Renal pelvis (tissue), 4 donors: ENCODE measurements around the gene TRAM2. TPM values are rescaled to one million over a fixed set of nuclear protein-coding genes. Genes with fewer than 3 reads are reported as not detected.

Experiments
- DNase-seq: peaks from one replicate; pipeline ENCODE4 v3.0.0-alpha.2; 2013
- polyA plus RNA-seq, 3 donors: library from polyadenylated mRNA; unstranded; fragments of 120-200 nt; gene quantifications; one replicate each; pipeline ENCODE4 v1.2.1, GENCODE V29; 2013; ENCODE audit not compliant: insufficient read length in 3 of 3

The TRAM2 gene
- polyA plus RNA-seq, 3 donors = 45.3 to 57.1 (median 50.9) TPM

DNA sequence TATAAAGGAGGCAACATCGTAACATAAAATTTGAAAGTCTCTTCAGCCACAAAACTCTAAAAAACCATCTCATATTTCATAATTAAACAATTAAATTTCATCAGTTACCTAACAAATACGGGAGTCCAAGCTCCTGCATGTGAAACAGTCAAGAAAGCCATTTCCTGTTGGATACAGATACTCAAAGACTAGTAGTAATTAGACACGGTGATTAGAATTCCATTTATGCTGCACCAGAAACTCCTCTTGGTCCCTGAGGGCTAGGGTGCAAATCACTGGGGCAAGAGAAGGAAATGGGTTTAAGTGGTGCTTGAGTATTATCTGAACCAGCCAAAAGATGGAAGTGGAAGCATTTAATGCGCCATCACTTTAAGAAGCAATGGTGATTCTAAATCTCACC, 27.4 kb downstream of the TRAM2 start:
- no peak for DNase-seq

DNA sequence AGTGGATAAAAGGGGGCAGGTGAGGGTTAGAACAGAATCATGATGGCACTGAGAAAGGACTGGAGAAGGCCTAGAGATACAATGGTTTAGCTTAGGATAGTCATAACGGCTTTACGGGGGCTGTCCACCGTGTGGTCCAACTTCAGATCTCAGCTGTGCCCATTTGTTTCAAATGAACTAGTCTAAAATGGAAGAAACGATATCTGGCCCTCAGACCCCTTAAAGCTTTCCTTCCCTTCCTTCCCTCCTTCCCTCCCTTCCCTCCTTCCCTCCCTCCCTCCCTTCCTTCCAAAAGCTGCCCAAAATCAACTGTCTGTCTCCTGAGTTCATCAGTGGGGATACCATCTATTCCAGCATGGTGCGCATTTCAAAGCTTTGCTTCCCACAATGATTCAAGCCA, 27.9 kb downstream of the TRAM2 start:
- DNase-seq = no peak

- no peak for DNase-seq
Measured at GRCh38 chr6:52548353-52548713, 28.5 kb downstream of the TRAM2 start.

- DNase-seq = no peak
Measured at GRCh38 chr6:52547647-52548352, 29.1 kb downstream of the TRAM2 start.

- no peak for DNase-seq
Measured at GRCh38 chr6:52546678-52547077, 30.2 kb downstream of the TRAM2 start.

DNA sequence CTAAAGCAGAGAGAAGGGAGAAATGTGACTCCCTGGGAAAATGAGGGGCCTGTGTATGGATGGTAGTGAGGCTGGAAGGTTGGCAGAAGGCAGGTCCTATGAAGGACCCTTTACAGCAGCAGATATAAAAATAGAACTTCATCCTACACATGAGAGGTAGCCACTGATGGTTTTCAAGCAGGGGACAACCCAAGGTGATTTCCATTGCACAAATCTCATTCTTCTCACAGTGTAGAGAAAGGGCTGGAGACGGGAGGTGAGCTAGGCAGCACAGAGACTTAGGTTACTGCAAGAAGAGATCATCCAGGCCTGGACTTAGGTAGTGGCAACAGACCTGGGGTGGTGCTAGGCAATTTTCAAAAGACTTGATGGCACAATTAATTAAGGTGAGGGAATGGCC, 30.7 kb downstream of the TRAM2 start:
- DNase-seq = no peak

DNA sequence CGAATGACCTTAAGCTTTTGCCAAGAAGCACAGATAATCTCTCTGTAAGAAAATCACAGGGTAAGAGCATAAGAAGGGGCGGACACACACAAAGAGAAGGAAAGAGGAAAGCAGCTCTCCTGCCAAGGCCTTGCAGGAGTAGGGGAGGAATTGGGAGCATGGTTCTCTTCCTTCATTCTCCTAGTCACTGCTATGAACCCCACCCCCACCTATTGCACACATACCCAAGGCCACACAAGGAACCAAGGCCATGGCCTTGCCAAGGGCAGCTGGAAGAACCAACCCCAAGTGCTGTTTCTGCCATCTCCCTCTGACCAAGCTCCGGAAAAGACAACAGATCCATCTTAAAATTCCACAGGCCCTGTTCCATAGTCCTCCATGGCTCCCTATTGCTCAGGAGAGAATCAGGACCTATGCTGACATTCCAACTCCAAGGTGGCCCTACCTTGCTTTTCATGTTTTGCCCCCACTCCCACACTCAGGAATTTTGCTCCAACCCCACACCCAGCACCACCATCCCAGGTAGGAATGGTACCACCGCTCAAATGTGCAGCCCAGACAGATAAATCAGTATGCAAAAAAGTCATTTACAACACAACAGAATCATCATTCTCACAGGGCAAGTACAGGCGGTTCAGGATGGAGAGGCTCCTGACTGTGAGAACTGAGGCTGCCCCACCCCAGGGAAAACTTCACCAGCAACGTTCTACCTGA, 31.3 kb downstream of the TRAM2 start:
- no peak for DNase-seq

GRCh38 chr6:52544602-52545405, 32.1 kb downstream of the TRAM2 start:
- no peak for DNase-seq

DNA sequence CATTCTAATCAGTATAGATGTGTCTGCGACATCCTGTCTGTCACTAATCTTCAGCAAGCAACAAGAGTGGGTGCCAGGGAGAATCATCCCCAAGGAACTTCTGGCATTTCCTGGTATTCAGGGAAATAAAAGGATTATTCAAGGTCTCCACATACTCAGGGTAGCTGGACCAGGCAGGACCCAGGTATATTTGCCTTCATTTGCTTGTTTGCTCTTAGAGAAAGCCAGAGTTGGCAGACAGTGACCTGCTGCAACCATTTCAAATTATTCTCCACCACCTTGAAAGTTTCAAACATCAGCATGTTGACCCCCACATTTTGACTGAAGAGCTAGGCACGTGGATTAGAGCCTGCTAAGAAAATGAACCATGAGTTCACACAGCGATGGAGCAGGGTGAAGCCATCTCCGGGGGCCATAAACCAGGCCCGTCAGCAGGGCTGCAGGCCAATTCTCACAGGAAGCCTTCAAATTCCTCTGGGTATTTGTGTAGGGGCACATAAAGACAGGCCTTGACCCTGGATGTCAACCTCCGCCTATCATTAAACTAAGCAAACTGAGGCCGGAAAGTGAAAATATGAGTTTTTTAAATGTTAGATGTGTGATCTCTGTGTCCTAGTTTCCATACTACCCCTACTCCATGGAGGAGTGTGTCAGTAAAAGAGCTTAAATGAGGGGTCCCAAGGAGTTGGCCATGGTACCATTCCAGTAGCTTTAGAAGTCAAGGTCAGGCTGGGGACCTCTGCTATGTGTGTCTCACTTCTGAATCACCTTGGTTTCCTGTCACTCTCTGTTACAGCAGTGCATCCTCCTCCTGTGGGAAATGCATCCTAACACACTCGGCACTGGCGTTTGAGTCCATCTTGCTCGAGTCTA, 32.9 kb downstream of the TRAM2 start:
- no peak for DNase-seq

- no peak for DNase-seq
Measured at GRCh38 chr6:52543262-52543661, 33.6 kb downstream of the TRAM2 start.

DNA sequence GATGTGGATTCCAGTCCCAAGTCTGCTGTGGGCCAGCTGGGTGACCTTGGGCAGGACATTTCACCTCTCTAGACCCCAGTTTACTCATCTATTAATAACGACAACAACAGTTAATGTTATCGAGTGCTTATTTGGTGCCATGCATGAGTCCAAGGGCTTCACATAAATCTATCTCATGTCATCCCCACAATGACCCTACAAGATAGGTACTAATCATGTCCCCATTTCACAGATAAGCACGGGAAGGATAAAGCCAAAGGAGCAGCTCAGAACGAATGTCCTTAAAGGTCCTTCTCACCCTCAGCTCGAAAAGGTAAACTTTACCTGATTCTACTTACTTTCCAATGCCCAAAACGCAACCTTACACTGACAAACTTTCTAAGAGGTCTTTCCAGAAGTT, 35.7 kb downstream of the TRAM2 start:
- no peak for DNase-seq

GRCh38 chr6:52540286-52540902, 36.5 kb downstream of the TRAM2 start:
- no peak for DNase-seq

- DNase-seq = no peak
Measured at GRCh38 chr6:52539607-52540006, 37.3 kb downstream of the TRAM2 start.

DNA sequence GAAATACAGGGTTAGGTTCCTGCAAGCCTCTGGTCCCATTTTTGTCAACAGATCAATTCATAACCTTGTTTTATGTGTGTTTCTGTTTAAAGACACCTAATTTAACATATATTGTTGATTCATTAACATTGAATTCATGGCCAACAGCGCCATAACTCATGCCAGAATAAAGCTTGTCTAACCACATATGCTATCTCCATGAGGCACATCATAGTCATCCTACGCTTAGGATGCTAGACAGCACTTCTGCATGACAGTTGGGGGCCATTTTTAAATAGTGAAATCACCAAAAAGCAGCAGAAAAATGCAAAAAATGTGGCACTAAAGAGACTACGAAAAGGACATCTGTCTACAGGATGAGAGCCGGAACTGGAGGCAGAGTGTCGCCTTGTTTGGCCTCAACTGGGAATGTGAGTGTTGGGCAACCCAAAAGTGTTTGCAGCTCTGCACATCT, 37.9 kb downstream of the TRAM2 start:
- DNase-seq = no peak

DNA sequence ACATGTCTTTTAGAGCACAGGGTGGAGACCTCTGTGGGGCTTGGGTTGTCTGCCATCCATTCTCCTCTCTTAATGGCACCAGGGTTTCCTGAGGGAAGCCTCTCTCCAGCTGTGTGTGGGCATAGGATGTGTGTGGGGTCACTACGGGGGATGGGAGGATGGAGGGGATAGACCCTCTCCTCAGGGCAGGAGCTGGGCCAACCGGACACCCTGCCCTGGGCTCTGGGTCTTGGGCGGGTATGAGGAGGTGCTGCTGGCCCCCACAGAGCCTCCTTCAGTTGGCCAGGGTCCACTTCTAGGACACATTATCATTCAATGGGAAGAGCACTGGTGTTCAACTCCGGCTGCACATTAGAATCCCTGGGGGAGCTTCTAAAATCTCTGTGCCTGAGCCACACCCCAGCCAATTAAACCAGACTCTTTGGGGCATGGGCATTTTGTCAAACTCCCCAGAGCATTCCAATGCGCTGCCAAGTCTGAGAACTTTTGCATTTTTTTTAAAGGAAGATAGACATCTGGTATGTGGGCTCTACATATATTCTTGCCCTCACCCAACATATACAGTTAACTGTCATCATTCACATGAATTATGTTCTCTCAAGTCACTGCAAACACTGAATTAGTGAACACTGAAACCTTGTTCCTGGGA, 38.5 kb downstream of the TRAM2 start:
- DNase-seq = no peak

DNA sequence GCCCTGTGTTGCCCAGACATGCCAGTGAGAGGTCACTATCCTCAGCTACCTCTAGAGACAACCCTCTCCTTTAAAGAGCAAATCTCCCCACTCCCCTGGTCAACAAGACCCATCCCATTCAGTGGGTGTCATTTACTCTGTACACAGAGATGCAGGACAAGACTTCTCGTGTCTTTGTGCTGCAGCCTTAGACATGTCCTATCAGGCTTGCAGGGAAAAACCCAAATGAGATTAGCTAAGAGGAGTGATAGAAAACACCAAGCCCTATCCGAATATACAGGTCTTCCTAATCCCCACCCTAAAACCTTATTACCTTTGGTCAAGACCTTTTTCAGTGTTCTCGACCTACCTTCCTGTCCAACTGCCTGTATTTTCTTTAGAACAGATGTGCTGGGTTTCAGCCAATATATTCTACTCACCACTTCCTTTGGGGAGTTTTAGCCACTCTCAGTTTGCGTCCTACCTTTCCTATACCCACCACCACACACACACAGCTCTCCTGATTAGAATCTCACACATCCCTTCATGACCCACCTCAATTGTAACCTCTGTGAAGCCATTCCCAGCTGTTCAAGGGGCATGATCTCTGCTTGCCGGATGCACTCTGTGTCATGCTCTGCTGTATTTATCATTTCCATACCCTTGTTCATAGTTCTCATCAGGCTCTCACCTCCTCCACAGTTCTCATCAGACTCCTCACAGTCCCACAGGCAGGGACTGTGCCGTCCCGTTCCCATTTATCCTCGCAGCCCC, 39.7 kb downstream of the TRAM2 start:
- no peak for DNase-seq

- DNase-seq = no peak
Measured at GRCh38 chr6:52536424-52536916, 40.4 kb downstream of the TRAM2 start.

DNA sequence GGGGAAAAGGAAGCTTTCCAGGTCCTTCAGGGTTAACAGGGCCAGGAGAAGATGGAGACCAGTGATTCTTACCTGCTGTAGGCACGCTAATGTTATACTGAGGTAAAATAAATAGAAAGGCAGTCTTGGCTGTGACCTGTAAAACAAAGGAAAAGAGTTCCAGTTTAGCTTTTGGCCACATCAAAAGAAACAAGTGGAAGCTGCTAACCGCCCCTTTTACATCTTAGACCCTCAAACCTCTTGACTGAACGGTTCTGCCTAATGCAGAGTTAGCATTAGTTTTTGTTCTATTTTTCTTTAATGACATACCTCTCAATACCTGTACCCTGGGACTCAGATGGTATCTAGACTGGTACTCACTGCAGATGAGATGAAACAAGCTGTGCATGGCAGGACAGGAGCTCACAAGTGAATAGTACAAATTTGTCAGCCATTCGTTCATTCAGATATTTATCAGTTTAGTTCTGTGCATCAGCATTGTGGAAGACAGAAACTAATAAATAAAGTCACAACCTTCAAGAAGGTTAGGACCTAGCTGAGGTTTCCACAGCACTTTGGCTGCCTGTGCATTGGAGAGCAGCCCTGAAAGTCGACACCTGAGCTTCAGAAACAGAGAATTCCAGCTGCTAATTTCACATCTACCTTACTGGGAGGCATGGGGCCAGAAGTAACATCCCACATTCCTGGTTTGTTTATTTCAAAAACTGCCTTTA, 41.0 kb downstream of the TRAM2 start:
- no peak for DNase-seq

DNA sequence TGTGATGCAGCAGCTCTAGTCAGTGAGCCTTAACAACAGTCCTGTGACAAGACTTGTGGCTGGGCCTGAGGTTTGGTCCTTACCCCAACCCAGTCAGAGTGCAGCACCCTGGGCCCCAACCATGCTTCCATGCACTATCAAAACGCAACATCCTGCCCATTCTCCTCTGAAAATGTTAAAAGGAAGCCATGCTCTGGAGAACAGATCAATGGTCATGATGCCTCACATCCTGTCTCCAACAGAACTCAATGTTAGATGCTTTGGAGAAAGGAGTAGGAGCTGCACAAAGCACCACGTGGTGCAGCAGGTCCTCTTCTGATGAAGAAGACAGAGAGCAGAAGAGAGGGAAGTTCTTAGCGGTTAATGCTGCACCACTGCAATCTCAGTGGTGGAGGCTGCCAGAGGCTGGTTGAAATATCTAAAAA, 41.9 kb downstream of the TRAM2 start:
- no peak for DNase-seq
